Endothelial cell of hepatic sinusoid (primary cell): Measurements from ENCODE around the gene CNIH3.

Experiments
- in situ Hi-C: cut with HindIII; loops from 2 replicates; pipeline ENCODE4 v1.10.0; 2017; ENCODE audit warnings: low sequenced_read_pairs

Gene CNIH3

GRCh38 chr1:224640018-224640417 lies 23.9 kb downstream of the CNIH3 start:
- in situ Hi-C loops = loop anchor here (5.0 kb wide), 1 partner anchor 52 kb away; no protein-coding TSS in a partner anchor

GRCh38 chr1:224640587-224640986 lies 24.5 kb downstream of the CNIH3 start:
- in situ Hi-C loops = loop anchor here (5.0 kb wide), 1 partner anchor 52 kb away; no protein-coding TSS in a partner anchor

GRCh38 chr1:224641030-224641429 lies 24.9 kb downstream of the CNIH3 start:
- in situ Hi-C loops = loop anchor here (5.0 kb wide), 1 partner anchor 51 kb away; no protein-coding TSS in a partner anchor

- in situ Hi-C loops = loop anchor here (5.0 kb wide), 1 partner anchor 49 kb away; no protein-coding TSS in a partner anchor
Measured at GRCh38 chr1:224643653-224644052, 27.5 kb downstream of the CNIH3 start.

- in situ Hi-C loops = loop anchor here (5.0 kb wide), 1 partner anchor 48 kb away; no protein-coding TSS in a partner anchor
Measured at GRCh38 chr1:224644553-224645154, 28.5 kb downstream of the CNIH3 start.

GRCh38 chr1:224647449-224647848 lies 31.3 kb downstream of the CNIH3 start:
- in situ Hi-C loops = no loop called here

GRCh38 chr1:224650290-224650689 lies 34.2 kb downstream of the CNIH3 start:
- in situ Hi-C loops = no loop called here

GRCh38 chr1:224651188-224651587 lies 35.1 kb downstream of the CNIH3 start:
- in situ Hi-C loops = no loop called here

GRCh38 chr1:224656392-224656791 lies 40.3 kb downstream of the CNIH3 start:
- in situ Hi-C loops = no loop called here

- in situ Hi-C loops = no loop called here
Measured at GRCh38 chr1:224660074-224660473, 44.0 kb downstream of the CNIH3 start.

GRCh38 chr1:224662870-224663269 lies 46.8 kb downstream of the CNIH3 start:
- in situ Hi-C loops = no loop called here

- in situ Hi-C loops = no loop called here
Measured at GRCh38 chr1:224665016-224665415, 48.9 kb downstream of the CNIH3 start.

GRCh38 chr1:224666078-224666477 lies 50.0 kb downstream of the CNIH3 start:
- in situ Hi-C loops = no loop called here

GRCh38 chr1:224666913-224667312 lies 50.8 kb downstream of the CNIH3 start:
- in situ Hi-C loops = no loop called here

- in situ Hi-C loops = no loop called here
Measured at GRCh38 chr1:224668984-224669383, 52.9 kb downstream of the CNIH3 start.

- in situ Hi-C loops = no loop called here
Measured at GRCh38 chr1:224669403-224669802, 53.3 kb downstream of the CNIH3 start.

- in situ Hi-C loops = no loop called here
Measured at GRCh38 chr1:224670506-224670905, 54.4 kb downstream of the CNIH3 start.

GRCh38 chr1:224671076-224671475 lies 55.0 kb downstream of the CNIH3 start:
- in situ Hi-C loops = no loop called here

GRCh38 chr1:224673141-224673540 lies 57.0 kb downstream of the CNIH3 start:
- in situ Hi-C loops = no loop called here

GRCh38 chr1:224675590-224675989 lies 59.5 kb downstream of the CNIH3 start:
- in situ Hi-C loops = no loop called here

GRCh38 chr1:224676551-224676950 lies 60.4 kb downstream of the CNIH3 start:
- in situ Hi-C loops = no loop called here

GRCh38 chr1:224678168-224678567 lies 62.1 kb downstream of the CNIH3 start:
- in situ Hi-C loops = no loop called here

GRCh38 chr1:224679606-224680005 lies 63.5 kb downstream of the CNIH3 start:
- in situ Hi-C loops = no loop called here
